IMR-90 (cell line): ENCODE data around the gene RAD18. TPM values are rescaled to one million over a fixed set of nuclear protein-coding genes. Genes with fewer than 3 reads are reported as not detected.

ENCODE experiments used
- ATAC-seq: fragments of 200-7000 bp; cut with Tn5 transposase; 2 replicates; pipeline ENCODE4 v1.9.1; 2020; ENCODE audit warnings: low read depth, mild to moderate bottlenecking, moderate library complexity
- BruUV-seq: library from RNA; stranded (reverse); fragments of 400-500 nt; replicated peaks from 2 replicates; lab custom pipeline; 2021; lab: Mats Ljungman, UMichigan
- CTCF ChIA-PET: fragments of 300-600 bp; formaldehyde crosslinking; extraction: SDS; loops from one replicate; lab custom pipeline; 2021; ENCODE audit warnings: antibody characterized with exemption; lab: Yijun Ruan, JAX
- POLR2A ChIA-PET: fragments of 300-600 bp; sonication (Branson Sonifier 250); formaldehyde crosslinking; loops from one replicate; lab custom pipeline; 2022; ENCODE audit warnings: antibody characterized with exemption; ENCODE audit not compliant: unreplicated experiment; lab: Charles Lee
- DNase-seq: peaks from one replicate; pipeline ENCODE4 v3.0.0; 2013
- H2AFZ ChIP-seq: replicated peaks from 2 replicates; pipeline ENCODE3; 2013; ENCODE audit warnings: low read length, mild to moderate bottlenecking; ENCODE audit not compliant: poor library complexity
- H2AK5ac ChIP-seq: 2 replicates; pipeline ENCODE4 v1.6.1; 2013; ENCODE audit warnings: low read depth, low read length, inconsistent platforms
- H2AK9ac ChIP-seq: replicated peaks from 2 replicates; pipeline ENCODE3; 2013; ENCODE audit warnings: mild to moderate bottlenecking, low read depth, low read length, moderate library complexity; ENCODE audit not compliant: poor library complexity
- H2BK120ac ChIP-seq: 2 replicates; pipeline ENCODE4 v1.6.1; 2013; ENCODE audit warnings: low read depth, low read length, inconsistent platforms
- H2BK15ac ChIP-seq: 3 replicates; pipeline ENCODE4 v1.6.1; 2013; ENCODE audit warnings: low read depth, low read length, inconsistent platforms
- H2BK20ac ChIP-seq: 2 replicates; pipeline ENCODE4 v1.6.1; 2013; ENCODE audit warnings: low read depth, mild to moderate bottlenecking, inconsistent platforms, low read length, moderate library complexity
- H2BK5ac ChIP-seq: 2 replicates; pipeline ENCODE4 v1.6.1; 2013; ENCODE audit warnings: mild to moderate bottlenecking, low read depth, low read length, inconsistent platforms; ENCODE audit not compliant: poor library complexity, severe bottlenecking
- H3K14ac ChIP-seq: replicated peaks from 2 replicates; pipeline ENCODE4 v1.6.1; 2013; ENCODE audit warnings: low read depth, low read length, inconsistent platforms
- H3K18ac ChIP-seq: 2 replicates; pipeline ENCODE4 v1.6.1; 2013; ENCODE audit warnings: low read depth, low read length, control low read depth
- H3K23ac ChIP-seq: 2 replicates; pipeline ENCODE4 v1.6.1; 2013; ENCODE audit warnings: low read depth, low read length, inconsistent platforms
- H3K27ac ChIP-seq: 2 replicates; pipeline ENCODE4 v1.5.1; 2013; ENCODE audit warnings: mild to moderate bottlenecking, control low read depth, low read length; ENCODE audit not compliant: insufficient read depth
- H3K27me3 ChIP-seq: 2 replicates; pipeline ENCODE4 v1.6.1; 2013; ENCODE audit warnings: low read length; ENCODE audit not compliant: control insufficient read depth, insufficient read depth
- H3K36me3 ChIP-seq: 2 replicates; pipeline ENCODE4 v1.6.1; 2013; ENCODE audit warnings: low read length, mixed read lengths; ENCODE audit not compliant: control insufficient read depth, insufficient read depth
- H3K4ac ChIP-seq: 2 replicates; pipeline ENCODE4 v1.6.1; 2013; ENCODE audit warnings: low read depth, low read length, inconsistent platforms
- H3K4me1 ChIP-seq: 2 replicates; pipeline ENCODE4 v1.6.1; 2013; ENCODE audit warnings: low read length, mixed read lengths; ENCODE audit not compliant: control insufficient read depth, insufficient read depth
- H3K4me2 ChIP-seq: 2 replicates; pipeline ENCODE4 v1.6.1; 2013; ENCODE audit warnings: low read depth, mild to moderate bottlenecking, control low read depth, low read length, moderate library complexity
- H3K4me3 ChIP-seq: 2 replicates; pipeline ENCODE4 v1.5.1; 2013; ENCODE audit warnings: low read depth, mild to moderate bottlenecking, control low read depth, low read length, moderate library complexity; ENCODE audit not compliant: insufficient read depth
- H3K56ac ChIP-seq: 2 replicates; pipeline ENCODE4 v1.6.1; 2013; ENCODE audit warnings: low read length, inconsistent platforms; ENCODE audit not compliant: insufficient read depth; ENCODE audit errors: extremely low read depth
- H3K79me1 ChIP-seq, 2 experiments: 2 replicates each; pipeline ENCODE4 v1.6.1; 2013; ENCODE audit warnings: low read length in 2 of 2, inconsistent platforms in 1 of 2, low read depth in 1 of 2
- H3K9ac ChIP-seq: 2 replicates; pipeline ENCODE4 v1.6.1; 2013; ENCODE audit warnings: low read depth, low read length, control low read depth
- H3K9me1 ChIP-seq: 2 replicates; pipeline ENCODE4 v1.6.1; 2013; ENCODE audit warnings: low read length, inconsistent platforms; ENCODE audit not compliant: insufficient read depth
- H3K9me3 ChIP-seq: 2 replicates; pipeline ENCODE4 v1.6.1; 2013; ENCODE audit warnings: low read length; ENCODE audit not compliant: control insufficient read depth, insufficient read depth
- H4K20me1 ChIP-seq: 2 replicates; pipeline ENCODE4 v1.6.1; 2013; ENCODE audit warnings: low read length, inconsistent platforms; ENCODE audit not compliant: insufficient read depth
- H4K5ac ChIP-seq: 2 replicates; pipeline ENCODE4 v1.6.1; 2013; ENCODE audit warnings: mild to moderate bottlenecking, low read depth, low read length, control low read depth
- H4K8ac ChIP-seq, 2 experiments: 2 replicates each; pipeline ENCODE4 v1.6.1; 2013; ENCODE audit warnings: low read depth in 2 of 2, low read length in 2 of 2, control low read depth in 1 of 2, inconsistent platforms in 1 of 2
- H4K91ac ChIP-seq: 2 replicates; pipeline ENCODE4 v1.6.1; 2013; ENCODE audit warnings: low read depth, low read length, inconsistent platforms; ENCODE audit not compliant: insufficient read depth
- BHLHE40 ChIP-seq: fragments of 150-350 bp; IDR thresholded peaks from 2 replicates; pipeline ENCODE4 v1.6.1; 2016; ENCODE audit warnings: mild to moderate bottlenecking, low read depth, low read length
- CEBPB ChIP-seq: IDR thresholded peaks from 2 replicates; pipeline ENCODE4 v1.6.1; 2012; ENCODE audit warnings: low read depth, low read length, improper control_type of control experiment
- MAZ ChIP-seq: IDR thresholded peaks from 2 replicates; pipeline ENCODE4 v1.6.1; 2012; ENCODE audit warnings: low read depth, mild to moderate bottlenecking, low read length, improper control_type of control experiment, moderate library complexity, borderline replicate concordance
- RAD21 ChIP-seq: IDR thresholded peaks from 2 replicates; pipeline ENCODE4 v1.6.1; 2012; ENCODE audit warnings: low read length, improper control_type of control experiment
- WGBS, 2 experiments: methylation state at CpG; one replicate each; pipeline versions ENCODE4 v1.1.5 to v1.1.7; 2013; ENCODE audit warnings: missing lambda C conversion rate in 2 of 2; ENCODE audit not compliant: insufficient read length in 1 of 2; ENCODE audit errors: extremely low coverage in 2 of 2; 5-methylcytosine and 5-hydroxymethylcytosine counted together
- dilution Hi-C: fragments of 300-500 bp; cut with HindIII; formaldehyde crosslinking; loops from one replicate; pipeline ENCODE4 v1.14.3; 2018; ENCODE audit warnings: low sequenced_read_pairs; ENCODE audit not compliant: unreplicated experiment
- in situ Hi-C: fragments of 300-500 bp; cut with MboI; formaldehyde crosslinking; loops from 3 replicates; pipeline ENCODE4 v1.14.3; 2019; ENCODE audit warnings: low sequenced_read_pairs, inconsistent platforms, mixed read lengths
- intact Hi-C: fragments of 100-400 bp; cut with micrococcal nuclease; formaldehyde crosslinking; loops from 2 replicates; pipeline ENCODE4 v1.10.0; 2022
- polyA plus RNA-seq, 3 experiments: library from polyadenylated mRNA; depleted of rRNA; stranded (reverse); fragments of >200 nt; gene quantifications; 2 replicates each; pipeline ENCODE4 v1.2.3, GENCODE V29; 2012; ENCODE audit warnings: low replicate concordance in 1 of 3
- total RNA-seq: library from RNA; depleted of rRNA; stranded (reverse); fragments of >200 nt; gene quantifications from 2 replicates; pipeline ENCODE4 v1.2.3, GENCODE V29; 2012

The RAD18 gene
- total and polyA plus RNA-seq, 2 of the 4 experiments (the other 2 are of a cell fraction): 8.2 to 17.2 TPM

DNA sequence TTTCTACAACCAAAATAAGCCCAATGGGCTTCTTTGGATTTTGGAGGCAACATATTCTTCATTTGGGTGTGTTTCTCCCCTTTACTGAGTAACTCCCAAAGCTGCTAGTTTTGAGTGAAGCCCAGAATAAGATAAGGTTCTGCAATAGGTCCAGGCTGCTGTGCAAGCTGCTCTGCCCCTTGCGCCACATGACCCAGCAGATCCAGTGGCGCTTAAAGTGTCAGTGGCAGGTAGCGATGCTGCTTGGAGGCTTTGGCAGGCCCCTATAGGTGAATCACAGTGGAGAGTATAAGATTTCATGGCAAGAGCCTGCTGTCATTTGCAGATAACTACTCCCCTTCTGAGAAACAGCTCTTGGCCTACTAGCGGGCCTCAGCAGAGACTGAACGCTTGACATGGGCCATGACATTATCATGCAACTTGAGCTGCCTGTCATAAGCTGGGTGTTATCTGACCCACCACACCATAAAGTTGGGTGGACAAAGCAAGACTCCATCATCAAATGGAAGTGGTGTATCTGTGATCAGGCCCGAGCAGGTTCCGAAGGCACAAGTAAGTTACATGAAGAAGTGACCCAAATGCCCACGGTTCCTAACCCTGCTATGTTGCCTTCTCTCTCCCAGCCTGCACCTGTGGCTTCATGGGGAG lies 105.4 kb downstream of the RAD18 start:
- Histone ChIP-seq H3K27ac (no peak overlapping the region), H3K36me3 (no peaks in the 10 kb centered on the region), H3K9me1 (no peaks in the 10 kb centered on the region), H2AK9ac (peak overlapping the region; percentile 5), H2BK120ac (no peak overlapping the region), H3K56ac (no peak overlapping the region), H3K4me2 (no peak overlapping the region), H3K4me3 (no peak overlapping the region), H2AK5ac (no peak overlapping the region), H4K91ac (no peak overlapping the region), H4K5ac (no peak overlapping the region), H2AFZ (no peak overlapping the region), H3K18ac (no peak overlapping the region), H3K4me1 (peaks cover 3% of the 10 kb centered on the region; the same call in 1 of the 2 replicates), H3K14ac (no peak overlapping the region), H3K9me3 (no peaks in the 10 kb centered on the region), H3K9ac (no peak overlapping the region), H4K8ac (no peak overlapping the region), H2BK20ac (no peak overlapping the region), H3K4ac (no peak overlapping the region; the same call in 1 of the 2 replicates), H3K27me3 (no peaks in the 10 kb centered on the region), H2BK5ac (no peak overlapping the region), H3K23ac (no peak overlapping the region), H3K79me1 (no peaks in the 10 kb centered on the region; a peak in 1 of 4 replicates), H2BK15ac (no peak overlapping the region; the same call in 2 of the 3 replicates), H4K20me1 (no peaks in the 10 kb centered on the region)
- dilution Hi-C loops: no loop called here
- BruUV-seq: no TSS peak
- 94% methylated on average over 3 of the region's 8 CpGs; no CpG with 5 or more reads in 1 of the 2 experiments for WGBS, 2 experiments
- DNase-seq (no peak), ATAC-seq (no peak)
- intact Hi-C loops: no loop called here
- in situ Hi-C loops: no loop called here
- ChIA-PET POLR2A (no interaction called here), CTCF (no interaction called here)
- no peak for TF ChIP-seq MAZ
- TF ChIP-seq RAD21: no peak
- no peak for TF ChIP-seq CEBPB
- no peak for TF ChIP-seq BHLHE40
